Measurements from ENCODE around the gene SLC18A3. TPM values are rescaled to one million over a fixed set of nuclear protein-coding genes. Genes with fewer than 3 reads are reported as not detected.
A peak's percentile ranks its signal among the peaks of the same experiment; 100 is the strongest.

SLC18A3 gene
- total RNA-seq, 4 donors from 2014 or later = 0.07 TPM; not detected in 3

- DNase-seq = peak in 1 of 2 donors; percentile 24
- H3K9me3 ChIP-seq = no peaks in the 10 kb centered on the region
- no peaks in the 10 kb centered on the region for H3K27me3 ChIP-seq
- no peaks in the 10 kb centered on the region for H3K4me1 ChIP-seq
- no peak overlapping the region for H3K27ac ChIP-seq
- H3K4me3 ChIP-seq = no peak overlapping the region
- peak in 3 of 4 experiments; percentile 43 to 70 (median 62) for TF ChIP-seq CTCF (IDR thresholded peaks at IDR 0.05)
- TF ChIP-seq POLR2A (IDR thresholded peaks at IDR 0.05) = no peak
- intact Hi-C loops (cut with DNase I; ENCODE audit: low total_unique reads) = no loop called here
- no peaks in the 10 kb centered on the region for H3K36me3 ChIP-seq
Measured at GRCh38 chr10:49592726-49593563, 17.2 kb upstream of the SLC18A3 start.

GRCh38 chr10:49593564-49593875, 16.6 kb upstream of the SLC18A3 start:
- Histone ChIP-seq H3K27me3 (no peaks in the 10 kb centered on the region), H3K27ac (no peak overlapping the region), H3K4me1 (no peaks in the 10 kb centered on the region), H3K4me3 (no peak overlapping the region), H3K9me3 (no peaks in the 10 kb centered on the region), H3K36me3 (no peaks in the 10 kb centered on the region)
- TF ChIP-seq POLR2A (IDR thresholded peaks at IDR 0.05) = no peak
- TF ChIP-seq CTCF (IDR thresholded peaks at IDR 0.05) = no peak
- intact Hi-C loops (cut with DNase I; ENCODE audit: low total_unique reads) = no loop called here
- no peak for DNase-seq

- Histone ChIP-seq H3K36me3 (no peaks in the 10 kb centered on the region), H3K27ac (no peak overlapping the region), H3K27me3 (no peaks in the 10 kb centered on the region), H3K4me3 (no peak overlapping the region), H3K4me1 (no peaks in the 10 kb centered on the region), H3K9me3 (no peaks in the 10 kb centered on the region)
- intact Hi-C loops (cut with DNase I; ENCODE audit: low total_unique reads) = no loop called here
- DNase-seq = no peak
- TF ChIP-seq CTCF (IDR thresholded peaks at IDR 0.05) = no peak
- no peak for TF ChIP-seq POLR2A (IDR thresholded peaks at IDR 0.05)
Measured at GRCh38 chr10:49593998-49594397, 16.1 kb upstream of the SLC18A3 start.

GRCh38 chr10:49594594-49594993, 15.5 kb upstream of the SLC18A3 start:
- no peaks in the 10 kb centered on the region for H3K27me3 ChIP-seq
- intact Hi-C loops (cut with DNase I; ENCODE audit: low total_unique reads) = no loop called here
- no peak overlapping the region for H3K4me3 ChIP-seq
- DNase-seq = peak in 1 of 2 donors; percentile 28
- no peaks in the 10 kb centered on the region for H3K9me3 ChIP-seq
- peak; percentile 52 to 72 (median 65) for TF ChIP-seq CTCF (IDR thresholded peaks at IDR 0.05)
- no peak for TF ChIP-seq POLR2A (IDR thresholded peaks at IDR 0.05)
- H3K4me1 ChIP-seq = no peaks in the 10 kb centered on the region
- H3K36me3 ChIP-seq = no peaks in the 10 kb centered on the region
- H3K27ac ChIP-seq = no peak overlapping the region

- intact Hi-C loops (cut with DNase I; ENCODE audit: low total_unique reads) = no loop called here
- no peak for TF ChIP-seq POLR2A (IDR thresholded peaks at IDR 0.05)
- no peak for TF ChIP-seq CTCF (IDR thresholded peaks at IDR 0.05)
- H3K27me3 ChIP-seq = no peaks in the 10 kb centered on the region
Measured at GRCh38 chr10:49595003-49595712, 15.0 kb upstream of the SLC18A3 start.

More at GRCh38 chr10:49595003-49595712, 15.0 kb upstream of the SLC18A3 start:
- Histone ChIP-seq H3K9me3 (no peaks in the 10 kb centered on the region), H3K27ac (no peak overlapping the region), H3K36me3 (no peaks in the 10 kb centered on the region), H3K4me3 (no peak overlapping the region), H3K4me1 (no peaks in the 10 kb centered on the region)
- DNase-seq = no peak

Measured in uterus (tissue), 4 donors.